Thoracic aorta endothelial cell (primary cell): ENCODE measurements around the gene COL9A2. TPM values are rescaled to one million over a fixed set of nuclear protein-coding genes. Genes with fewer than 3 reads are reported as not detected.

Experiments
- total RNA-seq: library from RNA; depleted of rRNA; stranded (reverse); fragments of >200 nt; gene quantifications from 2 replicates; pipeline ENCODE4 v1.2.3, GENCODE V29; 2012

The COL9A2 gene
- total RNA-seq, result 0.14 and 0.53 TPM in 2 replicates

GRCh38 chr1:40316595-40317393, at the start of gene COL9A2:
COL9A2 (minus strand) TSS chr1:40317286; CDS start chr1:40317197, 89 bp downstream.

GRCh38 chr1:40257688-40258444, 59.2 kb downstream of the COL9A2 start, which contains the start of gene ZMPSTE24:
ZMPSTE24 (plus strand) TSS chr1:40258236; CDS start chr1:40258272, 36 bp downstream.

Other genes starting within 250 kb of the COL9A2 start
- 88.6 and 132 TPM in 2 replicates for gene PPT1, start 220.0 kb downstream of the COL9A2 start, total RNA-seq
- gene RLF, start 155.9 kb downstream of the COL9A2 start, total RNA-seq, result 31.2 and 35.4 TPM in 2 replicates
- not detected in 2 replicates for gene TMCO2, start 69.3 kb downstream of the COL9A2 start, total RNA-seq
- 86.8 and 89.0 TPM in 2 replicates for gene ZMPSTE24, start 59.0 kb downstream of the COL9A2 start, total RNA-seq
- gene SMAP2, start 56.4 kb upstream of the COL9A2 start, total RNA-seq, result 12.8 and 16.1 TPM in 2 replicates
- 3.7 and 4.5 TPM in 2 replicates for gene ZFP69B, start 133.2 kb upstream of the COL9A2 start, total RNA-seq
- 2.3 and 3.4 TPM in 2 replicates for gene ZFP69, start 160.0 kb upstream of the COL9A2 start, total RNA-seq
- 9.7 and 11.0 TPM in 2 replicates for gene EXO5, start 191.5 kb upstream of the COL9A2 start, total RNA-seq
- gene ZNF684, start 214.4 kb upstream of the COL9A2 start, total RNA-seq, result 5.0 and 6.1 TPM in 2 replicates